ENCODE measurements around the gene CELSR2.

The CELSR2 gene

DNA sequence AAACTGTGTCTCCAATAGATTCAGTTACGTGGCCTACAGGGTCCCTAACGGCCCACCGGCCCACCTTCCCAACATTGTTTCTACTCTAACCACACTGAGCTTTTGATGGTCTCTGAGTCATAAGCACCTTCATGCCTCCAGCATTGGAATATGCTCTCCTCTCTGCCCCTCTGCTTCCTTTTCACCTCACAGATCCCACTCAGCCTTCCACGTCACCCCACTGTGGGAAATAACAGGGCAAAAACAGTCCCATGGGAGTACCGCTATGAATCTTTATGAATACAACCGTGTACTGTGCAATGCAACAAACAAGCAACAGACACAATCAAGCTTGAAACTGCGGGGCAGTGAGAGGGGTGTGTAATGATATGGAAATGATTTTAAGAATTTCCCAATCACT, 40.9 kb upstream of the CELSR2 start:
- Histone ChIP-seq H3K4me2 (ENCODE audit: insufficient read depth, low read length) (no peak overlapping the region), H3K4me1 (ENCODE audit: insufficient read depth, low read length) (peaks cover 5% of the 10 kb centered on the region), H3K4me3 (ENCODE audit: low read depth in 1 of 2, low read length in 2 of 2) (no peak overlapping the region), H3K9me3 (ENCODE audit: insufficient read depth, low read length, severe bottlenecking) (no peaks in the 10 kb centered on the region), H3K27ac (ENCODE audit: low read length) (no peak overlapping the region), H3K9ac (ENCODE audit: low read depth, low read length) (no peak overlapping the region), H2AFZ (ENCODE audit: low read depth, low read length) (no peak overlapping the region), H4K20me1 (ENCODE audit: insufficient read depth, low read length) (no peaks in the 10 kb centered on the region), H3K27me3 (ENCODE audit: insufficient read depth, low read length, poor library complexity) (no peaks in the 10 kb centered on the region), H3K79me2 (ENCODE audit: insufficient read depth, low read length) (no peaks in the 10 kb centered on the region), H3K36me3 (ENCODE audit: insufficient read depth, low read length) (no peaks in the 10 kb centered on the region)
- no peak; the same call in 2 of the 3 replicates for ATAC-seq (ENCODE audit: insufficient read depth, low read depth)
- no peak for DNase-seq
- no peak for TF ChIP-seq EZH2 (IDR thresholded peaks at IDR 0.05; ENCODE audit: borderline replicate concordance, low read depth, low read length, severe bottlenecking)
- TF ChIP-seq, protein P1, sequence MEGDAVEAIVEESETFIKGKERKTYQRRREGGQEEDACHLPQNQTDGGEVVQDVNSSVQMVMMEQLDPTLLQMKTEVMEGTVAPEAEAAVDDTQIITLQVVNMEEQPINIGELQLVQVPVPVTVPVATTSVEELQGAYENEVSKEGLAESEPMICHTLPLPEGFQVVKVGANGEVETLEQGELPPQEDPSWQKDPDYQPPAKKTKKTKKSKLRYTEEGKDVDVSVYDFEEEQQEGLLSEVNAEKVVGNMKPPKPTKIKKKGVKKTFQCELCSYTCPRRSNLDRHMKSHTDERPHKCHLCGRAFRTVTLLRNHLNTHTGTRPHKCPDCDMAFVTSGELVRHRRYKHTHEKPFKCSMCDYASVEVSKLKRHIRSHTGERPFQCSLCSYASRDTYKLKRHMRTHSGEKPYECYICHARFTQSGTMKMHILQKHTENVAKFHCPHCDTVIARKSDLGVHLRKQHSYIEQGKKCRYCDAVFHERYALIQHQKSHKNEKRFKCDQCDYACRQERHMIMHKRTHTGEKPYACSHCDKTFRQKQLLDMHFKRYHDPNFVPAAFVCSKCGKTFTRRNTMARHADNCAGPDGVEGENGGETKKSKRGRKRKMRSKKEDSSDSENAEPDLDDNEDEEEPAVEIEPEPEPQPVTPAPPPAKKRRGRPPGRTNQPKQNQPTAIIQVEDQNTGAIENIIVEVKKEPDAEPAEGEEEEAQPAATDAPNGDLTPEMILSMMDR (IDR thresholded peaks at IDR 0.05; ENCODE audit: borderline replicate concordance, extremely low read depth, low read length, poor library complexity, severe bottlenecking): no peak

DNA sequence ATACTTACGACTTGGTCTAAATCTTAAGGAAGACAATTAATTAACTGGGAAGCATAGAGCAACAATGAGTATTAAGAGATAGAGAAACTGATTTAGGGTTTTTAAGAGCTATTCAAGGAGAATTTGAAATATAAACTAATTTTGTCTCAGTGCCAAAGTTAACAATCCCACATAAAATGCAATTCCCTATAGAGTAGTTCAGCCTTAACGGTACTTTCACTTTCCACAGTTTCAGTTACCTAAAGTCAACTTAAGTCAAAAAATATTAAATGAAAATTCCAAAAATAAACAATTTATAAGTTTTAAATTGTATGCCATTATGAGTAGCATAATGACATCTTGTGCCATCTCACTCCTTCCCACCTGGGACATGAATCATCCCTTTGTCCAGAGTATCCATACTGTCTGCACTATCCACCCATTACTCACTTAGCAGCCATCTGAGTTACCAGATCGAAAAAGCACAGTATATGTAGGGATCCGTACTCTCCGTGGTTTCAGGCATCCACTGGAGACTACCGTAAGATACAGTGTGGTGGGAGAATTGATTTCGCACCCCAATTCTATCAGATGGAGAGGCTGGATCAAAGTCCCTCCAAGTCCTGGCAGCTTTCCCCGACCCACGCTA, 40.4 kb upstream of the CELSR2 start:
- H2AFZ ChIP-seq (ENCODE audit: low read depth, low read length): no peak overlapping the region
- peaks cover 7% of the 10 kb centered on the region for H3K4me1 ChIP-seq (ENCODE audit: insufficient read depth, low read length)
- H3K27me3 ChIP-seq (ENCODE audit: insufficient read depth, low read length, poor library complexity): no peaks in the 10 kb centered on the region
- TF ChIP-seq EZH2 (IDR thresholded peaks at IDR 0.05; ENCODE audit: borderline replicate concordance, low read depth, low read length, severe bottlenecking): no peak
- TF ChIP-seq, protein P1 (IDR thresholded peaks at IDR 0.05; ENCODE audit: borderline replicate concordance, extremely low read depth, low read length, poor library complexity, severe bottlenecking): no peak
- no peaks in the 10 kb centered on the region; the same call in 1 of the 2 replicates for H3K36me3 ChIP-seq (ENCODE audit: insufficient read depth, low read length)
- no peaks in the 10 kb centered on the region for H3K9me3 ChIP-seq (ENCODE audit: insufficient read depth, low read length, severe bottlenecking)
- no peak overlapping the region for H3K27ac ChIP-seq (ENCODE audit: low read length)
- H4K20me1 ChIP-seq (ENCODE audit: insufficient read depth, low read length): no peaks in the 10 kb centered on the region
- H3K4me2 ChIP-seq (ENCODE audit: insufficient read depth, low read length): no peak overlapping the region
- ATAC-seq (ENCODE audit: insufficient read depth, low read depth) (no peak), DNase-seq (no peak)
- no peak overlapping the region for H3K4me3 ChIP-seq (ENCODE audit: low read depth in 1 of 2, low read length in 2 of 2)
- H3K9ac ChIP-seq (ENCODE audit: low read depth, low read length): no peak overlapping the region
- H3K79me2 ChIP-seq (ENCODE audit: insufficient read depth, low read length): peaks cover 2% of the 10 kb centered on the region

DNA sequence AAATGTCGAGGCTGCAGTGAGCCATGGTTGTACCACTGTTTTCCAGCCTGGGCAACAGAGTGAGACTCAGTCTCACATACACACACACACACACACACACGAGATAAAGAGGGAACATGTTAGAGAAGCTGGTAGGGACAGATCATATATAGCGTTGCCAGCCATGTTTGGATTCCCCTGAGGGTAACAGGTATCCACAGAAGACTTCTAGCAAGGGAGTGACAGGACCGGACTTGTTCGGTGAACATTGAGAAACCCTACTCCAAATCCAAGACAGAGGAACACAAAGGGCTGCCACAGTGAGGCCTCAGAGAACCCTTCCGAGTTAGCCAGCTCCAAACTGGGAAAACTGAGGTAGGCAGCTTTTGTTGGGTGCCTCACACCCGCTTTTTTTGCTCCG, 39.3 kb upstream of the CELSR2 start:
- Histone ChIP-seq H4K20me1 (ENCODE audit: insufficient read depth, low read length) (peaks cover 4% of the 10 kb centered on the region; the same call in 1 of the 2 replicates), H3K27ac (ENCODE audit: low read length) (no peak overlapping the region), H2AFZ (ENCODE audit: low read depth, low read length) (no peak overlapping the region), H3K4me1 (ENCODE audit: insufficient read depth, low read length) (peaks cover 10% of the 10 kb centered on the region), H3K79me2 (ENCODE audit: insufficient read depth, low read length) (peaks cover 13% of the 10 kb centered on the region), H3K4me2 (ENCODE audit: insufficient read depth, low read length) (no peak overlapping the region), H3K9me3 (ENCODE audit: insufficient read depth, low read length, severe bottlenecking) (no peaks in the 10 kb centered on the region), H3K27me3 (ENCODE audit: insufficient read depth, low read length, poor library complexity) (no peaks in the 10 kb centered on the region), H3K36me3 (ENCODE audit: insufficient read depth, low read length) (peaks cover 1% of the 10 kb centered on the region; the same call in 1 of the 2 replicates), H3K4me3 (ENCODE audit: low read depth in 1 of 2, low read length in 2 of 2) (no peak overlapping the region), H3K9ac (ENCODE audit: low read depth, low read length) (no peak overlapping the region)
- TF ChIP-seq, protein P1 (IDR thresholded peaks at IDR 0.05; ENCODE audit: borderline replicate concordance, extremely low read depth, low read length, poor library complexity, severe bottlenecking): no peak
- no peak for TF ChIP-seq EZH2 (IDR thresholded peaks at IDR 0.05; ENCODE audit: borderline replicate concordance, low read depth, low read length, severe bottlenecking)
- no peak for ATAC-seq (ENCODE audit: insufficient read depth, low read depth)
- no peak for DNase-seq

Data from DND-41 (cell line).